Activated CD4-positive, alpha-beta T cell treated with anti-CD3 and anti-CD28 coated beads, Interleukin-10, Interleukin-2, amounts not matched to agents 100 ng/mL and 50 ng/mL, durations not matched to agents 16 hours and 8 hours (primary cell): ENCODE measurements around the gene ELOVL5.

Experiments
- DNase-seq: peaks from one replicate; pipeline ENCODE4 v3.0.0-alpha.2; 2020

The ELOVL5 gene

DNA sequence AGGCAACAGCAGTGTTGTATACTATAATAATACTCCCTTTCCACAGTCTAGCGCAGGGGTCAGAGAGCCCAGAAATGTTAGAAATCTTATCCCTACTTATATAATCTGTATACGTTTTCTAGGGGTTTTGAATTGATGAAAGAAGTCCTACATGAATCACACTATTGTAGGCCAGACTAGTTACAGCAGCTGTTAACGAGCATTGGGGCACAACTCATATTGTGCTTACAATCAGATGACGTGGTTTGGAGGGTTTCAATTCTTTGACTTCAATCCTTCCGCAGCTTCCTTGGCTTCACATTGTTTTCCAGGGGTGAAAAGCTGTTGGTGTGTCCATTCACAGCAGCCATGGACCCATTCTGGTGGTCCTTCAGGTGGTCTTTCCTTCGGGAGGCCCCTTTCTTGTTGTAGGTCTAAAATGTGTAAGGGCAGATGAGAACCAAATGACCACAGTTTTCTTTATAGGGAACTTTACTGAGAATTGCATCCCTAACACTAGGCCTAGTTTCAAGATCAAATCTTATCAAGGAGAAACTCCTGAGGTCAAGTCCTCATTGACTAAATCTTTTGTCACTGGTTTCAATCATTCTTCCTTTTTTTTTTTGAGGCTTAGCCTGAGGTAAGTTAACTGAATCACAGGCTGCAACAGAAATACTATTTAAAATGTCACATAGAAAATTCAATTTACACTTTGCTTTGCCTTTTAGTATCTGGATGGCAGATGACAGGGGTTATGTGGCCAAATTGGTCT lies 79.7 kb downstream of the ELOVL5 start:
- peak; percentile 27 for DNase-seq

DNA sequence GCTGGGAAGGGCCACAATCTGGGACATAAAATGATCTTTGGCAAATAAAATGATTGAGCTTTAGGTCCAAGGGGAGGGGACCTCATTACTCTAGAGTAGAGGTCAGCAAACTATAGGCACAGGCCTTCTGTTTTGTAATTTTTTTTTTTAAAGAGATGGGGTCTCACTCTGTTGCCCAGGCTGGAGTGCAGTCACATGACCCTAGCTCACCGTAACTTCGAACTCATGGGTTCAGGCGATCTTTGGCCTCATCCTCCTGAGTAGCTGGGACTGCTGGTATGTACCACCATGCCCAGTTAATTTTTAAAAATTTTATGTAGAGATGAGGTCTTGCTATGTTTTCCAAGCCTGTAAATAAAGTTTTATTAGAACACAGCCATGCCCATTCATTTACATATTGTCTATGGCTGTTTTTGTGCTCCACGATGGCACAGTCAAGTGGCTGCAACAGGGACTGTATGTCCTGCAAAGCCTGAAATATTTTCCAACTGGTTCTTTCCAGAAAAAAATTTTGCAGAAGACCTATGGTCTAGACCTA lies 82.1 kb downstream of the ELOVL5 start:
- DNase-seq: no peak

DNA sequence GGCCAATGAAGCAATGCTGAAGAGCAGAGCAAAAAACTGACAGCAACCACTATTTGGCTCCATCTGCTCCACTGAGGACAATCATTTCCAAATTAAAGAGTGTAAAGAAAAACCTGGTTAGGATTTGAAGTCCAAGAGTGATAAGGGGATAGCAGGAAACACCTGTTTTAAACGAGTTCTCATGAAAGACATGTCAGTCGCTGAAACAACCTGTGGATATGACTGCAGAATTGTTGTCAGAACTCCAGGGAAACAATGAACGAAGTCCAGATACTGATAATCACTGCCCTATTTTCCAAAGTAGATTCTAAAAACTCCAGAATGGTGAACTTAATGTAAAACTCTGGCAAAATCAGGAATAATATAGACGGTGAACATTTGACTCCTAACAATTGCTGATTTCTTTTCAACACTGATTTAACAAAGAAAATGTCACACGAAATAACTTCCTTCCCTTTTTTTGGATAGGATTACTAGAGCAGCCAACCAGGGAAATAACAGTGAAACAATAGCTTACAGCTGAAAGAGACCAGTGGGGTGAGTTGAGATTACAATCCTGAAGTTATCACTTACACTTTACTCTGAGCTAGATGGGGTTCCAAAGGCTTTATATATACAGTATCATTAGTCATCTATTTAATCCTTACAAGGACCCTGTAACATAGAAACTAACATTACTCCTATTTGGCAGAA lies 83.7 kb downstream of the ELOVL5 start:
- no peak for DNase-seq

DNA sequence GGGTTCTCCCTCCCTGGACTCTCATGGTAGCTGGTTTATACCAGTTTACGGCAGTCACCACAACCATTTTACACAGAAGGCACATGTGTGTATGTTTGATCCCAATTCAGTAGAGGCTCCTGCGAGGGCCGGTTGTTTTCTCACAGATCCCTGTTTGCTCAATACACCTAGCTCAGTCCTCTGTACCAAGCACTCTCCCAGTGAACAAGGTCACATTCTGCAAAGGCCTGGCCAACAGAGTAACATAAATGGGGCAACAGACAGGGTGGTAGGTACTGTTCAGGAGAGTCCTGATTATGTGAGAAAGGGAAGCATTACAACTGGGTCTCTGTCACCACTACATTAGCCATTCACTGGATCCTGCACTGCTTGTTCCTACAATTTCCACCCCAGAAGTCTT lies 84.4 kb downstream of the ELOVL5 start:
- DNase-seq: no peak

DNA sequence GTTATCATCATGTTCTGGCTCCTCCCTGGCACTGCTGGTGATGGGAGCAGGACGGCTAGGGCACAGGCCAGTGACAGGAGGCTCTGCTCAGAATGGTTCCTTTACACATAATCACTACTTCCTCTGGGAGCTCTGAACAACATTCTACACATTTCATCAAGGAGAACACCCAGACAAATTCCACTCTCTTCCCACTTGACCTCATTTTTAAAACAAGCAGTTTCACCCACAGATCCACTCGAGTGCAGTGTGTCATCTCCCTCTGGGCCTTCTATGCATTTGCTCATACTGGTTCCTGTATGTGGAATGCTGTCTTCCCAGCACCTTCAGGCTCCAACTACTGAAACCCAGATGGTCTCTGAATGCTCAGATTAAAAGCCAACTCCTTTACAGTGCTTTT lies 84.8 kb downstream of the ELOVL5 start:
- DNase-seq: no peak

DNA sequence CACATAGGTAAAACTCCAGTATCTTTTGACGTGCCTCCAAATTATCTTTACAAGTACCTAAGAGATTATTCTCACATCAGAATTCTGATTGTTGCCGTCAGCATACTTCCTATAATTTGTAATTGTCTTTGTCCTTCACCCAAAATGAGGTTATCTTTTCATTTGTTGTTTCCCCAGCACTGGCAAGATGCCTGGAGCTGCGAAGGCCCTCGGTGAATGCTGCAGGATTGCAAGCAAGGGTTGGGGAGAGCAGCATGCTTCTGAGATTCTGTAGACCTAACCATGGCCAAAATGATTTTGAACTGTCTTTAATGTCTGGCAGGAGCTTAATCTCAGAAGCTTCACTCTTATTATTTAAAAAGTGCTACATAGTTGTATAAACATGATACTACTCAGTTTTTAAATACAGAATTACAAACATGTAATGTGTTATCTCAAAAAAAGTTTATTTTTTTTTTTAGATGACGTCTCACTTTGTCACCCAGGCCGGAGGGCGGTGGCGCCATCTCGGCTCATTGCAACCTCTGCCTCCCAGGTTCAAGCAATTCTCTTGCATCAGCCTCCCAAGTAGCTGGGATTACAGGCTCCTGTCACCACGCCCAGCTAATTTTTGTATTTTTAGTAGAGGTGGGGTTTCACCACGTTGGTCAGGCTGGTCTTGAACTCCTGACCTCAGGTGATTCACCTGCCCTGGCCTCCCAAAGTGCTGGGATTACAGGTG lies 88.7 kb downstream of the ELOVL5 start:
- no peak for DNase-seq

DNA sequence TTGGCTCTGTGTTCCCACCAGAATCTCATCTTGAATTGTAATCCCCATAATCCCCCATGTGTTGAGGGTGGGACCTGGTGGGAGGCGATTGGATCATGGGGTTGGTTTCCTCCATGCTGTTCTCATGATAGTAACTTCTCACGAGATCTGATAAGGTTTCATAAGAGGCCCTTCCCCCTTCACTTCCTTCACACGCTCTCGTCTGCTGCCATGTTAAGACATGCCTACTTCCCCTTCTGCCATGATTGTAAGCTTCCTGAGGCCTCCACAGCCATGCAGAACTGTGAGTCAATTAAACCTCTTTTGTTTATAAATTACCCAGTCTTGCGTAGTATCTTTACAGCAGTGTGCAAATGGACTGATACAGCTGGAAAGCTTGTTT lies 90.0 kb downstream of the ELOVL5 start:
- DNase-seq: no peak

DNA sequence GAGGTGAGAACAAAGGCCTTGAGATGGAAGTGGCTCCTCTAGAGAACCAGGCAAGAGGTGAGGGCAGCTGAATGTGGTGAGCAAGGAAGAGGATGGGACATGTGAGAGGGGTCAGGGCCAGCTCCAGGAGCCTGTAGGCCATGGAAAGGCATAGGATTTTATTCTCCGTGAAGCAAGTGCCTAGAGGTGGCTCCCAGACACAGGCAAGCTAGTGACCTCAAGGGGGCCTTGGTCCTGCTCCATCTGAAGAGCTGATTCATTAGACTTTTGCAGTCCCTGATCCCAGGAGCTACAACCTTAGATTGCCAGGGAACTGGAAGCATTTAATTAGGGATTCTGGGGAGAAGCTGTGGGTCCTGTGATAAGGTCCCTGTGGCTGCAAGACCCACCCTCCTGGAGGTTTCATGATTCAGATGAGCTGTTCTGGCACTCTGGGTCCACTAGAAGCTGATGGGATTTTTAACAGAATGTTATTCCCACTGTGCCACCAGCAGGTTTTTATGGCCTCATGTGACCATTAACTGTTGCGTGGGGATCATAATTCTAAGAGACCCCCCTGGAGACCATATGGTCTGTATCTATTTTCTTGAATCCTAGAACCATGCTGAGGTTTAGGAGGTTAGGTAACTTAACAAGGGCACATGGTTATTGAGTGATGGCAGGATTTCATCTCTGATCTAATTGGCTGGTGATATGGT lies 90.5 kb downstream of the ELOVL5 start:
- DNase-seq: no peak

DNA sequence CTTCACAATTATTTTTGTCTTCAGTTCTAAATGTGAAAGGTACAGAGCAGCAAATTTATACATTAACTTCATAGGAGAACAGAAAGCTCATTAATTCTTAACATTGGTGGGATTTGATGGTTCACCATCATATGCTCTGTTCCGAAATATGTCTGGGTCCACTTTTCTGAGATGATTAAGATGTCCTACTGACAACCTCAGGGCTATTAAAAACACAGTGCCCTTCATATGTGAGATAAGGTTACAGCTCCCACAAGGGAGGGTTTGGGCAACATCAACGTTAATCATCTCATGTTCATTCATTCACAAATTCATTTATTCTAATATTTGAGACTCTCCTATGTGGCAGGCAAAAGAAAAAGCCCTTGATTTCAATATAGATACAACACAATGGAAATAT lies 91.2 kb downstream of the ELOVL5 start:
- DNase-seq: no peak

DNA sequence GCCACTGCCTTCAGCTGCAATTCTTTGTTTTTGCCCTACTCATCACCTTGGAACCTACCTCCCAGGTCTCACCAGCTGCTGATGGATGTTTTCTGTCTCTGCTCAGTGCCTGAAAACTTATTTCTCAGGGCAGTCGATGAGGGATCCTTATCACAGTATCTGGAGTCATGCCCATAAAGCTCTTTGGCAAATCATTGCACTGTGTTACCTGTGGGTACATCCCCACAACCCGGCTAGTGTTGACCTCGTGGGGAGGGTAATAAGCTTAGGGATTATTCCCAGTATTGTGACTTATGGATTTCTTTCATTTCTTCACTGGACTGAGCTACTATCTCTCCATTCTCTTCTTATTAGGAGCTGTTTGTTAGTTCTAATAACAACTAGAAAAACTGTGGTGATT lies 91.7 kb downstream of the ELOVL5 start:
- no peak for DNase-seq

DNA sequence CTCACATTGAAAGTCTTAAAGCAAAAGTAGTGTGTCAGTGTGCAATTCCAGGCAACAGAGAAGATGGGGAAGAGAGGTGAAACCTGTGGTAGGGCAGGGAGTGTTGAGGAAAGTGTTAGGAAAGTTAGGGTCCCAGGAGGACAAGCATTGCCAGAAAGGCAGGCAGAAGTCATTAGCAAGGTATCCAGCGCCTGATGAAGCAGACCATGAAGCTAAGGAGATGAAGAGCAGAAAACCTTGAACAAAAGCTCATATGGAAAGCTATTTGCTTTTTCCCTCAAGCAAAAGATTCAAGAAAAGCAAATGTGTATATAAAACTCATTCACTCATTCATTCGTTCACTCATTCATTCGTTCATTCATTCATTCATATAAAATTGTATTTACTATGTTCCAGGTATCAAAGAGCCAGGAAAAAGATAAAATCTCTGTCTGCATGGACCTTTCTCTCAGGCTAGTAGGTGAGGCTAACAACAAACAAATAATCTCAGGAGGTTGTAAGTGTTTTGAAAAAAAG lies 96.5 kb downstream of the ELOVL5 start:
- no peak for DNase-seq

DNA sequence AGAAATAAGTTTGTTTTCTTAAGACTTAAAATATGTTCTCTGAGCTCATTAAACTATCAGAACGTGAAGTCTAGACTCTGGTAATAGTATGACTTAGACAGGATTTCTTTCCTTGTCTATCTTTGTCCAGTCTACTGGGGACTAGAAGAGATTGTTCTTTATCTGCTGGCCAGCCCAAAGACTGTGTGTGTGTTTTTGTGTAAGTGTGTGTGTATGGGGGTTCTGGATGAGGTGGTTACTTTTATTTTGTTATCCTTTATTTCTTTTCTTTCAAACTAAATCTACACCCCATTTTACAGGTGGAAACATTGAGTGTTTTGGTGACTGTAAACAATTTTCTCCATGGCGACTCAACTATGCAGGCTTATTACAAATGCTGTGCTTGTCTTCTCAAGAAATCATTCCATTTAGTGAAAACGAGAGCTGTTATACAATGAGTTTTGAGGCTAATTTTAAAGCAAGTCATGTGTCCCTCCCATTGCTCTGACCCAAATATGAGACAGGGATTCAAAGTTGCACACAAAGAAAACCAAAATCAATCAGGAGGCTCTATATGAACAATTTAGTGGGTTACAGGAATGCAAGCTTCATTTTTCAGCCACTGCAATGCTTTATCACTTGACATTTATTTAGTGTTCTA lies 97.6 kb downstream of the ELOVL5 start:
- DNase-seq: no peak

DNA sequence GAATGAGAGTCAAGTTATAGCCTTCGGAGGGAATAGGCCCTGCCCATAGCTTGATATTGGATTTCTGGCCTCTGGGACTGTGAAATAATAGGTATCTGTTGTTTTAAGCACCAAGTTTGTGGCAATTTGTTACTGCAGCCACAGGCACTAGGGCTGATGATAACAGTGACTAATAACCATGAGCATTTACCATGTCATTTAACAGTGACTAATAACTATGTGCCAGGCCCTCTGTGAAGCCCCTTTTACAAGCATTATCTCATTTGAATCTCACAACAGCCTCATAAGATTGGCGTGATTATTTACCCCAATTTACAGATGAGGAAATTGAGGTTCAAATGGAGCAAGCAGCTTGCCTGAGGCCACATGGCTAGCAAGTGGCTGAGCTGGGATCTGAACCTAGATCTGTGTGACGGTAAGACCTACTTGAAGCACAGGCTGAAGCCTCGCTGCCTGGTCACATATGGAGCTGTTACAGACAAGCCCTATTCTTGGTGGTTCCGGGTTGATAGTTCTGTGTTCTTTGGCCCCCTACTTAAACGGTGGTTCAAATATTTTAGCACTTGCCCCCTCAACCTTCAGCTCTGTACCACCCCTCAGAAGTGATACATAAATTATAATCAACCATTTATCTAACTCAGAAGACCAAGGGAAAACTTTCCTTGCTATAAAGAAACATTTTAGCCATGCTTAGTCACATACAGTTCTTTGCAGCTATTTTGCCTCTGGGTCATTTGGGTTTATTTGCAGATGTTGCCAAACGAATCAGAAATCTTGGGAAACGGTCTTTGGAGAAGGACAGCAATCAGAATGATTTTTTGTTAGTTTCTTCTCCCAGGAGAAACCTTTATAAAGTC lies 98.3 kb downstream of the ELOVL5 start:
- DNase-seq: no peak

DNA sequence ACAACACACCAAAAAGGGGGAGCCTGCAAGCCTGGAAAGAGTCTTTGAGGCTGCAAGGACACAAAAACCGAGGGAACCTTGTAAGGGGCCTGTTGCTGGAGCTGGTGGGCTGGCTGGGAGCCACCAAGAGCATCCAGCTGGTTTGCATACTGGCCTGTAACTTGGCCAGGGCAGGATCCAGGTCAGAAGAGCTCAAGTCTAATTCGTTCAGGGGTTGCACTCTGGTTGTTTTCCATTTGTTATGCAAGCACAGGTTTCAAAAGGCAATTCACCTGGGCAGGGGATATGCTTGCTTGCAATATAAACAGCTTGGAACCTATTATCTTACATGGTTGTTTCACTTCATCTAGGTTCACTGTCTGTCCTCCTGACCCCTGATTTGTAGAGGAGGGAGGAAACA lies 101.8 kb downstream of the ELOVL5 start:
- DNase-seq: no peak

DNA sequence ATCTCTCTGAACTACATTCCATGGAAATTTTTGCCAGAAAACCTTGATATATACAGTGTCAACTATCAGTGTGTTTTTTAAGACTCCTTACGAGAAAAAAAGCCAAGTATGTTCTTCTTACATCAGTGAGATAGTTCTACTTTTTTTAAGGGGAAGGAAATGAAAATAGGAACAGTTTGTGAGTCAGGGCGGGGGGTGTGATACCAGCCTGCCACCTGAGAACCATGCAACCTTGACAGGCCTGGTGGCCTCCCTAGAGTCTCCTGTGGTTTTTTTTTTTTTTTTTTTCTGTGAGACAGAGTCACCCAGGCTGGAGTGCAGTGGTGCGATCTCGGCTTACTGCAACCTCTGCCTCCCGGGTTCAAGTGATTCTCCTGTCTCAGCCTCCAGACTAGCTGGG lies 103.8 kb downstream of the ELOVL5 start:
- no peak for DNase-seq

DNA sequence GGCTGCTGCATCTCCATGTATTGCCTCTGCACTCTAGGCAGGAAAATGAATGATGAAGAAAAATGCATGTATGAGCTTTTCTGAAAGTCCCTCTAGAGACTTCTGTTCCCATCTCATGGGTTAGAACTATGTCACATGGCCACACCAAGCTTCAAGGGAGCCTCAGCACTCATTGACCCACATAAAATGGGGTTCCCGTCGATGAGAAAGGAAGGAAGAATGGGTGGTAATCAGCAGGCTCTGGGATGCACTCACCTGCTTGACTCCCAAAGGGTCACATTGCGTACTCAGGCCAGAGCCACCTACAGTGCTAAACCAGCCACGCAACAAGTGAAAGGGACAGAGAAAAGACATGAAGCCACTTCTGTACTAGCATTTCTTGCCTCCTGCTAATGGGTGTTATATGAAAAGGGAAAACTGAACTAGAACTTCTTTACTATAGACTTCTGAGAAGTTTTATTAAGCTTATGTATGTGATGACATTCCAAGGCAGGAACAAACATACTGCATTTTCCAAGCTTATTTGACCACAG lies 104.3 kb downstream of the ELOVL5 start:
- DNase-seq: no peak

DNA sequence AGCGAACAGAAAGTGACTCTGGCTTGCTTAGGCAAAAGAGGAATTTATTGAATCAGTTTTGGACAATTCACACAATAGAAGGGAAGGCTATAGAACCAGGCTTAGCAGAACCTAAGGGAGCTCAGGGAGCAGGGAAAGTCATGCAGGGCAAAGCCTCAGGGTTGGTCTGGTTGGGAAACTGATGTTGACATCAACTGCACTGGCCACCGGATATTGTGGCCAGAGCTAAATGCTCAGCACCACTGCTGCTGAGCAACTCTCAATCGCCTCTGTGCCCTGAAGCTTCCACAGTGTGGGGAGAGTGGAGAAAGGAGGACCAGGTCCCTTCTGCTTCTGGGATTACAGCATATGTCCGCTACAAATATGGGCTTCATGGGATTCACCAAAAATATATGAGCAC lies 106.8 kb downstream of the ELOVL5 start:
- DNase-seq: no peak

DNA sequence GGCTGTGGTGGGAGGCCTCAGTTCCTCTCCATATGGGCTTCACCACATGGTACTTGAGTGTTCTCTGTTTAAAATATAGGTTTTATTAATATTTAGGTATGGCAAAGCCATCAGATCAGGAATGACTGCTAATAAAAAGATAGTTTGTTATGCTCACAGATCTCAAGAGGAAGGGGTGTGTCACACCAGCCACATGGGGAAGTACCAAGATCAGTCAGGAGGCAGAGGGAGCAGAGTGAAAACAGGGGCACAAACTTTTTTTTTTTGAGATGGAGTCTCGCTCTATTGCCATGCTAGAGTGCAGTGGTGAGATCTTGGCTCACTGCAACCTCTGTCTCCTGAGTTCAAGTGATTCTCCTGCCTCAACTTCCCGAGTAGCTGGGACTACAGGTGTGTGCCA lies 108.0 kb downstream of the ELOVL5 start:
- DNase-seq: peak; percentile 31

DNA sequence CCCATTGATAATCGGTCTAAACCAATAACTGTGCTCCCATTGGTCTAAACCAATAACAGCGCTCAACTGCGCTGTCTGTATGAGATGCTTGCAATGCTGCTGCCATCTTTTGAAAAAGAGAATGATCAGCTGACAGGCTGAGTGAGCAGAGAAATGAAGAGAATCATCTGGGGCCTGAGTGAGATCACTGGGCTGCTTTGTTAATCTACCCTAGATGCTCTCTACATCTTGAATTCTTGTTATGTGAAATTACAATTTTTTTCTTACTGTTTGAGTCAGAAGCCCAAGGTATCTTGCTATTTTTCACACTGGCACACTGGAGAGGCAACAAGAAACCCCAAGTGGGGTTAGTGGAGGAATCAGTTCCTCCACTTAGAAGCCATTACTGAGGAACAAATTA lies 108.6 kb downstream of the ELOVL5 start:
- DNase-seq: peak; percentile 31

DNA sequence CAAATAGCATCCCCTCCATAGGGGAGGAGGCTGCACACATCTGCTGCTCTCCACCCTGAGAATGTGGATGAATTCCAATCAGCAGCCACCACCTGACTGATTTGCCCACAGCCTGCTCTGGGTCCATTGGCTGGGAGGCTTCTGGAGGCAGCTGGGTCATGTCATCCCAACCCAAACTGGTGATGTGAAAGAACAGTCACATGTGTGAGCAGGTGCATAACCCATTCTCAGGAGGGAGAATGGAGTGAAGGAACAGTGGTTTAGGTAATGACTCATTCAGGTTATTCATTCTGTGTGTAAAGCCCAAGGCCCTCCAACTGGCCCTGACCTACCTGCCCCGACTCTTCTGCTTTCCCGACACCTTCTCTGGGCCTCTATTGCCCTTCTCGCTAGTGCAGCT lies 109.2 kb downstream of the ELOVL5 start:
- peak; percentile 62 for DNase-seq

DNA sequence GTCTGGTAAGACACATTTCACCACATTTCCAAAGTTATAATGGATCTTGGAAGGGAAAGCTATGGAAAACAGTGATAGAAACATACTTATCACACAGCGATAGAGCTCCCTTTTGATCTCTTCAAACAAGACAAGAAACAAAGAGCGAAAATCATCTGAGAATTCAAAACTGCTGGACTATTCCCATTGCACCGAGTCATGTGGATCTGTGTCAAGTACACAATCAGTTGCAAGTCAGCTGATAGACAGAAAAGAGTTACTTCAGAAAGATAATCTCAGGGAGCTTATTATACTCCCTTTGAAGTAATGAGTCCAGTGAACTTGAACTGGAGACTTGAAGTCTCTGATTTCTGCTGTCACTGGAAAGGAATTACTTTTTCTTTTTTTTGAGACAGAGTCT lies 110.4 kb downstream of the ELOVL5 start:
- DNase-seq: no peak
